ENCODE results near the gene MST1. TPM values are rescaled to one million over a fixed set of nuclear protein-coding genes. Genes with fewer than 3 reads are reported as not detected.

The MST1 gene
- 7.5 and 7.6 TPM in 2 replicates for total RNA-seq

GRCh38 chr3:49689046-49689907 lies at the start of gene MST1, which contains the start of gene RNF123:
MST1 (minus strand) TSS chr3:49689474; CDS start chr3:49688691, 783 bp downstream.
RNF123 (plus strand) TSS chr3:49689557; CDS start chr3:49691166, 1,609 bp downstream.
- H3K27ac Mint-ChIP-seq = peak within 1 kb of the TSS; percentile 86
- H3K36me3 Mint-ChIP-seq (ENCODE audit: low read depth) = peaks cover 4% of the 10 kb centered on the region
- intact Hi-C loops (cut with micrococcal nuclease) = loop anchor here (1.0 kb wide), 1 partner anchor 15 kb away; the partner anchor contains the start of gene APEH
- peaks cover 4% of the 10 kb centered on the region for H3K27me3 Mint-ChIP-seq
- H3K4me3 Mint-ChIP-seq = peak within 1 kb of the TSS; percentile 99
- peaks cover 20% of the 10 kb centered on the region for H3K4me1 Mint-ChIP-seq
- peak; percentile 98 for DNase-seq
- H3K9me3 Mint-ChIP-seq = no peaks in the 10 kb centered on the region

- H3K9me3 Mint-ChIP-seq = no peaks in the 10 kb centered on the region
- peaks cover 31% of the 10 kb centered on the region for H3K36me3 Mint-ChIP-seq (ENCODE audit: low read depth)
- DNase-seq = no peak
- no peak overlapping the region for H3K4me3 Mint-ChIP-seq
- no peaks in the 10 kb centered on the region for H3K27me3 Mint-ChIP-seq
- intact Hi-C loops (cut with micrococcal nuclease) = no loop called here
- peaks cover 6% of the 10 kb centered on the region for H3K4me1 Mint-ChIP-seq
- H3K27ac Mint-ChIP-seq = peak overlapping the region; percentile 28
Measured at GRCh38 chr3:49738067-49738713, 48.9 kb upstream of the MST1 start.

- no peak overlapping the region for H3K4me3 Mint-ChIP-seq
- DNase-seq = no peak
- no peaks in the 10 kb centered on the region for H3K27me3 Mint-ChIP-seq
- peaks cover 6% of the 10 kb centered on the region for H3K4me1 Mint-ChIP-seq
- peaks cover 41% of the 10 kb centered on the region for H3K36me3 Mint-ChIP-seq (ENCODE audit: low read depth)
- H3K27ac Mint-ChIP-seq = no peak overlapping the region
- intact Hi-C loops (cut with micrococcal nuclease) = no loop called here
- no peaks in the 10 kb centered on the region for H3K9me3 Mint-ChIP-seq
Measured at GRCh38 chr3:49734752-49735151, 45.5 kb upstream of the MST1 start.

- intact Hi-C loops (cut with micrococcal nuclease) = no loop called here
- Mint-ChIP-seq H3K9me3 (no peaks in the 10 kb centered on the region), H3K27ac (no peak overlapping the region), H3K36me3 (ENCODE audit: low read depth) (peaks cover 37% of the 10 kb centered on the region), H3K4me1 (peaks cover 3% of the 10 kb centered on the region), H3K4me3 (no peak overlapping the region), H3K27me3 (no peaks in the 10 kb centered on the region)
- no peak for DNase-seq
Measured at GRCh38 chr3:49733551-49733950, 44.3 kb upstream of the MST1 start.

- no peak overlapping the region for H3K27ac Mint-ChIP-seq
- H3K4me3 Mint-ChIP-seq = no peak overlapping the region
- DNase-seq = no peak
- no peaks in the 10 kb centered on the region for H3K9me3 Mint-ChIP-seq
- H3K4me1 Mint-ChIP-seq = peaks cover 2% of the 10 kb centered on the region
- intact Hi-C loops (cut with micrococcal nuclease) = no loop called here
- H3K27me3 Mint-ChIP-seq = no peaks in the 10 kb centered on the region
- H3K36me3 Mint-ChIP-seq (ENCODE audit: low read depth) = peaks cover 30% of the 10 kb centered on the region
Measured at GRCh38 chr3:49732597-49732996, 43.3 kb upstream of the MST1 start.

GRCh38 chr3:49729966-49730609 lies 40.8 kb upstream of the MST1 start:
- no peak overlapping the region for H3K4me3 Mint-ChIP-seq
- intact Hi-C loops (cut with micrococcal nuclease) = no loop called here
- no peaks in the 10 kb centered on the region for H3K27me3 Mint-ChIP-seq
- H3K4me1 Mint-ChIP-seq = no peaks in the 10 kb centered on the region
- DNase-seq = no peak
- no peaks in the 10 kb centered on the region for H3K9me3 Mint-ChIP-seq
- H3K27ac Mint-ChIP-seq = no peak overlapping the region
- H3K36me3 Mint-ChIP-seq (ENCODE audit: low read depth) = peaks cover 19% of the 10 kb centered on the region

- peaks cover 21% of the 10 kb centered on the region for H3K36me3 Mint-ChIP-seq (ENCODE audit: low read depth)
- peaks cover 7% of the 10 kb centered on the region for H3K4me1 Mint-ChIP-seq
- H3K4me3 Mint-ChIP-seq = no peak overlapping the region
- no peak for DNase-seq
- H3K27ac Mint-ChIP-seq = no peak overlapping the region
- intact Hi-C loops (cut with micrococcal nuclease) = no loop called here
- H3K9me3 Mint-ChIP-seq = no peaks in the 10 kb centered on the region
- no peaks in the 10 kb centered on the region for H3K27me3 Mint-ChIP-seq
Measured at GRCh38 chr3:49727924-49728361, 38.7 kb upstream of the MST1 start.

- H3K27ac Mint-ChIP-seq = no peak overlapping the region
- peaks cover 20% of the 10 kb centered on the region for H3K36me3 Mint-ChIP-seq (ENCODE audit: low read depth)
- H3K4me1 Mint-ChIP-seq = peaks cover 12% of the 10 kb centered on the region
- no peaks in the 10 kb centered on the region for H3K27me3 Mint-ChIP-seq
- no peak for DNase-seq
- no peaks in the 10 kb centered on the region for H3K9me3 Mint-ChIP-seq
- intact Hi-C loops (cut with micrococcal nuclease) = no loop called here
- no peak overlapping the region for H3K4me3 Mint-ChIP-seq
Measured at GRCh38 chr3:49727154-49727923, 38.1 kb upstream of the MST1 start.

GRCh38 chr3:49725906-49726681 lies 36.8 kb upstream of the MST1 start:
- no peak for DNase-seq
- Mint-ChIP-seq H3K36me3 (ENCODE audit: low read depth) (peaks cover 18% of the 10 kb centered on the region), H3K27me3 (no peaks in the 10 kb centered on the region), H3K4me1 (peaks cover 17% of the 10 kb centered on the region), H3K27ac (no peak overlapping the region), H3K9me3 (no peaks in the 10 kb centered on the region), H3K4me3 (no peak overlapping the region)
- intact Hi-C loops (cut with micrococcal nuclease) = no loop called here

- Mint-ChIP-seq H3K27ac (peak overlapping the region; percentile 95), H3K4me1 (peaks cover 21% of the 10 kb centered on the region), H3K36me3 (ENCODE audit: low read depth) (peaks cover 24% of the 10 kb centered on the region), H3K4me3 (peak overlapping the region; percentile 95), H3K27me3 (no peaks in the 10 kb centered on the region), H3K9me3 (no peaks in the 10 kb centered on the region)
- DNase-seq = peak; percentile 80
- intact Hi-C loops (cut with micrococcal nuclease) = no loop called here
Measured at GRCh38 chr3:49724586-49724985, 35.3 kb upstream of the MST1 start.

- Mint-ChIP-seq H3K36me3 (ENCODE audit: low read depth) (peaks cover 24% of the 10 kb centered on the region), H3K27me3 (no peaks in the 10 kb centered on the region), H3K9me3 (no peaks in the 10 kb centered on the region), H3K27ac (peak within 1 kb of the TSS; percentile 95), H3K4me1 (peaks cover 27% of the 10 kb centered on the region), H3K4me3 (peak within 1 kb of the TSS; percentile 95)
- DNase-seq = peak; percentile 99
- intact Hi-C loops (cut with micrococcal nuclease) = loop anchor here (1.0 kb wide), 1 partner anchor 132 kb away; the partner anchor contains the start of gene TRAIP
Measured at GRCh38 chr3:49723628-49724551, 34.6 kb upstream of the MST1 start, which contains the start of gene GMPPB. GMPPB (minus strand) TSS chr3:49723951; CDS start chr3:49723726, 225 bp downstream.

GRCh38 chr3:49723296-49723627 lies 34.0 kb upstream of the MST1 start:
- H3K36me3 Mint-ChIP-seq (ENCODE audit: low read depth) = peaks cover 25% of the 10 kb centered on the region
- intact Hi-C loops (cut with micrococcal nuclease) = loop anchor here (1.0 kb wide), 1 partner anchor 133 kb away; the partner anchor contains the start of gene TRAIP
- no peaks in the 10 kb centered on the region for H3K9me3 Mint-ChIP-seq
- peak; percentile 91 for DNase-seq
- no peaks in the 10 kb centered on the region for H3K27me3 Mint-ChIP-seq
- peaks cover 32% of the 10 kb centered on the region for H3K4me1 Mint-ChIP-seq
- peak overlapping the region; percentile 95 for H3K27ac Mint-ChIP-seq
- peak overlapping the region; percentile 95 for H3K4me3 Mint-ChIP-seq

Measured in activated CD4-positive, alpha-beta T cell treated with anti-CD3 and anti-CD28 coated beads, Interleukin-2, amount 10 ng/mL, durations not matched to agents 24 days and 14 days (primary cell).